A549 (cell line): ENCODE data around the gene RPUSD2.

Experiments
- BCL3 ChIP-seq: fragments of >200 bp; sonication (Bioruptor Twin); formaldehyde crosslinking; IDR thresholded peaks from 3 replicates; pipeline ENCODE4 v1.6.1; 2016
- CHD2 ChIP-seq: fragments of 150-350 bp; IDR thresholded peaks from 2 replicates; pipeline ENCODE4 v1.6.1; 2014; ENCODE audit warnings: low read length; ENCODE audit not compliant: partially characterized antibody
- CTCF ChIP-seq: fragments of >200 bp; sonication (Bioruptor Twin); formaldehyde crosslinking; IDR thresholded peaks from 3 replicates; pipeline ENCODE4 v1.5.1; 2016
- EHMT2 ChIP-seq: fragments of 200-600 bp; sonication (generic); IDR thresholded peaks from 2 replicates; pipeline ENCODE4 v1.6.1; 2016; ENCODE audit warnings: antibody characterized with exemption, low read depth, mild to moderate bottlenecking, moderate library complexity
- HDAC2 ChIP-seq: fragments of 200-600 bp; sonication (generic); IDR thresholded peaks from 2 replicates; pipeline ENCODE4 v1.6.1; 2016
- MAZ ChIP-seq: fragments of 150-350 bp; IDR thresholded peaks from 2 replicates; pipeline ENCODE4 v1.6.1; 2014; ENCODE audit warnings: antibody characterized with exemption, low read depth, low read length, borderline replicate concordance
- POLR2A ChIP-seq: IDR thresholded peaks from 2 replicates; pipeline ENCODE4 v1.6.1; 2012; ENCODE audit warnings: mild to moderate bottlenecking, low read length
- SMC3 ChIP-seq: fragments of >200 bp; sonication (Bioruptor Twin); formaldehyde crosslinking; IDR thresholded peaks from 3 replicates; pipeline ENCODE4 v1.6.1; 2018; ENCODE audit warnings: inconsistent platforms
- USF2 ChIP-seq: fragments of 450-650 bp; IDR thresholded peaks from 2 replicates; pipeline ENCODE4 v1.6.1; 2014; ENCODE audit warnings: antibody characterized with exemption
- ZC3H11A ChIP-seq: fragments of 450-650 bp; IDR thresholded peaks from 2 replicates; pipeline ENCODE4 v1.6.1; 2014; ENCODE audit warnings: antibody characterized with exemption, mild to moderate bottlenecking

- TF ChIP-seq ZC3H11A = no peak
- no peak for TF ChIP-seq POLR2A
- no peak for TF ChIP-seq CTCF
- TF ChIP-seq BCL3 = no peak
- TF ChIP-seq HDAC2 = no peak
- TF ChIP-seq MAZ = no peak
- TF ChIP-seq EHMT2 = no peak
- TF ChIP-seq SMC3 = no peak
- no peak for TF ChIP-seq USF2
- no peak for TF ChIP-seq CHD2
These were observed 54.3 kb downstream of the RPUSD2 start for GRCh38 chr15:40623361-40623760.
